K562 (cell line): ENCODE measurements around the gene ITGB6. TPM values are rescaled to one million over a fixed set of nuclear protein-coding genes. Genes with fewer than 3 reads are reported as not detected.

Experiments
- ATAC-seq: fragments of 200-7000 bp; cut with Tn5 transposase; 3 replicates; pipeline ENCODE4 v1.9.1; 2020; ENCODE audit warnings: moderate library complexity
- BruUV-seq: library from RNA; stranded (reverse); fragments of 400-500 nt; replicated peaks from 2 replicates; lab custom pipeline; 2021; lab: Mats Ljungman, UMichigan
- CTCF ChIA-PET: fragments of 300-600 bp; formaldehyde crosslinking; extraction: SDS; loops from one replicate; lab custom pipeline; 2021; ENCODE audit warnings: low intra/inter-chr PET ratio; lab: Yijun Ruan, JAX
- POLR2A ChIA-PET: fragments of 300-600, 350-650 bp; sonication (Branson Sonifier 250); formaldehyde crosslinking; extraction: SDS; loops from one replicate; lab custom pipeline; 2021; ENCODE audit warnings: antibody characterized with exemption, inconsistent platforms; lab: Yijun Ruan, JAX
- DNase-seq, 4 experiments: peaks; one replicate each; pipeline versions ENCODE4 v3.0.0 to v3.0.0-alpha.2; 2011 to 2018; ENCODE audit warnings: low spot score in 3 of 4, mixed read lengths in 3 of 4; ENCODE audit errors: extremely low read depth in 1 of 4
- FAIRE-seq: peaks from 2 replicates; lab custom pipeline; 2011; peaks lifted over from hg19 to GRCh38; lab: Jason Lieb, UNC
- H2AFZ ChIP-seq: 2 replicates; pipeline ENCODE4 v1.6.0; 2011; ENCODE audit warnings: low read depth, low read length, control low read depth, inconsistent platforms
- H3K27ac ChIP-seq: fragments of 200-600 bp; 3 replicates; pipeline ENCODE4 v1.8.0; 2011; ENCODE audit warnings: low read depth, mild to moderate bottlenecking, control low read depth, inconsistent platforms, low read length, moderate library complexity, mixed read lengths; ENCODE audit errors: extremely low read depth
- H3K27me3 ChIP-seq, 2 experiments: fragments of 300-600 bp in 1 of 2; 2 replicates in 1 of 2; 3 replicates in 1 of 2; pipeline versions ENCODE4 v1.6.0 to v1.8.0; 2011; ENCODE audit warnings: inconsistent platforms in 2 of 2, low read length in 2 of 2, mild to moderate bottlenecking in 1 of 2, mixed read lengths in 1 of 2, moderate library complexity in 1 of 2; ENCODE audit not compliant: control insufficient read depth in 2 of 2, insufficient read depth in 2 of 2
- H3K36me3 ChIP-seq: fragments of 300-600 bp; 3 replicates; pipeline ENCODE4 v1.8.0; 2011; ENCODE audit warnings: mild to moderate bottlenecking, low read length, inconsistent platforms; ENCODE audit not compliant: control insufficient read depth, insufficient read depth
- H3K4me1 ChIP-seq, 2 experiments: fragments of 200-600 bp in 1 of 2; replicated peaks in 1 of 2; 2 replicates in 1 of 2; 3 replicates in 1 of 2; pipeline versions ENCODE4 v1.5.1 to v1.8.0; 2011; ENCODE audit warnings: inconsistent platforms in 2 of 2, low read length in 2 of 2, mild to moderate bottlenecking in 1 of 2, mixed read lengths in 1 of 2, moderate library complexity in 1 of 2; ENCODE audit not compliant: control insufficient read depth in 2 of 2, insufficient read depth in 2 of 2
- H3K4me2 ChIP-seq: 2 replicates; pipeline ENCODE4 v1.6.1; 2011; ENCODE audit warnings: low read length, control low read depth, inconsistent platforms, mixed read lengths; ENCODE audit not compliant: insufficient read depth
- H3K4me3 ChIP-seq: fragments of 200-600 bp; sonication (generic), shearing (Covaris generic); 2 replicates; pipeline ENCODE4 v1.5.1; 2016; ENCODE audit warnings: control low read depth, inconsistent platforms
- H3K79me2 ChIP-seq: fragments of 200-600 bp; 3 replicates; pipeline ENCODE4 v1.8.0; 2011; ENCODE audit warnings: low read length, inconsistent platforms; ENCODE audit not compliant: control insufficient read depth, insufficient read depth
- H3K9ac ChIP-seq, 2 experiments: 2 replicates each; pipeline versions ENCODE4 v1.6.0 to v1.6.1; 2011; ENCODE audit warnings: low read depth in 2 of 2, low read length in 2 of 2, control low read depth in 1 of 2, inconsistent platforms in 1 of 2, mild to moderate bottlenecking in 1 of 2, mixed read lengths in 1 of 2; ENCODE audit not compliant: insufficient read depth in 1 of 2
- H3K9me1 ChIP-seq: one replicate; pipeline ENCODE4 v1.6.0; 2011; ENCODE audit warnings: inconsistent platforms, mild to moderate bottlenecking, low read length, moderate library complexity; ENCODE audit not compliant: control insufficient read depth, insufficient read depth
- H3K9me3 ChIP-seq: replicated peaks from 2 replicates; pipeline ENCODE4 v1.5.1; 2011; ENCODE audit warnings: low read depth, low read length, inconsistent platforms; ENCODE audit not compliant: control insufficient read depth, insufficient read depth
- H4K20me1 ChIP-seq: replicated peaks from 2 replicates; pipeline ENCODE4 v1.6.1; 2011; ENCODE audit warnings: low read length, inconsistent platforms, mixed read lengths; ENCODE audit not compliant: control insufficient read depth, insufficient read depth
- ARNT ChIP-seq, 2 experiments: fragments of 450-650 bp; IDR thresholded peaks; 2 replicates each; pipeline ENCODE4 v1.6.1; 2016; ENCODE audit warnings: mild to moderate bottlenecking in 1 of 2
- EWSR1 ChIP-seq: fragments of 450-650 bp; IDR thresholded peaks from 2 replicates; pipeline ENCODE4 v1.6.1; 2018; ENCODE audit warnings: borderline replicate concordance, mild to moderate bottlenecking, low read depth, moderate library complexity; ENCODE audit not compliant: partially characterized antibody
- GTF2A2 ChIP-seq: IDR thresholded peaks from 2 replicates; pipeline ENCODE4 v1.6.1; 2016; ENCODE audit warnings: mild to moderate bottlenecking, missing genetic modification characterization, missing compliant biosample characterization
- KLF10 ChIP-seq: fragments of 250-450 bp; sonication (Bioruptor Pico); IDR thresholded peaks from 2 replicates; pipeline ENCODE4 v1.6.1; 2021; ENCODE audit warnings: matching md5 sums
- MYBL2 ChIP-seq, 2 experiments: fragments of 450-650 bp in 1 of 2; sonication (generic) in 1 of 2; formaldehyde crosslinking in 1 of 2; IDR thresholded peaks; 2 replicates each; pipeline versions ENCODE4 v1.6.1 to v1.8.1; 2017 to 2022; ENCODE audit warnings: borderline replicate concordance in 1 of 2, inconsistent platforms in 1 of 2, low read depth in 1 of 2, mild to moderate bottlenecking in 1 of 2, missing genetic modification reagents in 1 of 2, moderate library complexity in 1 of 2
- RUNX1 ChIP-seq: sonication (generic); IDR thresholded peaks from 2 replicates; pipeline ENCODE4 v1.6.1; 2016; ENCODE audit warnings: antibody characterized with exemption, low read depth
- TRIM28 ChIP-seq: fragments of 450-650 bp; IDR thresholded peaks from 2 replicates; pipeline ENCODE4 v1.6.1; 2017
- ZFP36 ChIP-seq: fragments of 150-350 bp; IDR thresholded peaks from 2 replicates; pipeline ENCODE4 v1.6.1; 2018; ENCODE audit warnings: low read length, low read depth; ENCODE audit not compliant: partially characterized antibody
- ZNF384 ChIP-seq: IDR thresholded peaks from 2 replicates; pipeline ENCODE4 v1.6.1; 2012; ENCODE audit warnings: low read depth, low read length, improper control_type of control experiment
- in situ Hi-C: fragments of 300-500 bp; cut with MboI; formaldehyde crosslinking; loops from 4 replicates; pipeline ENCODE4 v1.15.0; 2018; ENCODE audit warnings: inconsistent platforms, mixed read lengths
- intact Hi-C: fragments of 100-400 bp; cut with micrococcal nuclease; formaldehyde crosslinking; loops from 2 replicates; pipeline ENCODE4 v1.14.2; 2022
- polyA plus RNA-seq, 8 experiments: library from polyadenylated mRNA; depleted of rRNA in 4 of 8; stranded (reverse) in 5 of 8; unstranded in 3 of 8; fragments of >200 nt; fragmentation: Nextera tagmentation in 2 of 8; fragmentation: Illumina TruSeq in 1 of 8; extraction: Ambion mirVana in 2 of 8; extraction: Trizol in 1 of 8; gene quantifications; 2 replicates each; pipeline versions ENCODE4 v1.2.1 to v1.2.3, GENCODE V29; 2011 to 2014; ENCODE audit warnings: inconsistent platforms in 1 of 8, missing spikeins in 1 of 8
- total RNA-seq, 7 experiments: library from RNA; depleted of rRNA in 6 of 7; stranded (reverse); fragments of >200 nt in 6 of 7; fragmentation: Illumina TruSeq in 2 of 7; extraction: Trizol in 2 of 7; gene quantifications; 2 replicates each; pipeline versions ENCODE4 v1.2.1 to v1.2.3, GENCODE V29; 2011 to 2021; ENCODE audit warnings: low replicate concordance in 1 of 7
- TF ChIP-seq, protein P1 (sequence below): fragments of 250-450 bp; sonication (Bioruptor Pico); IDR thresholded peaks from 2 replicates; pipeline ENCODE4 v1.5.0; 2022; ENCODE audit warnings: mild to moderate bottlenecking

Gene ITGB6
- total and polyA plus RNA-seq, 9 of the 15 experiments (the other 6 are each of a cell fraction or from before 2014, with no cell fraction given), result 0.18 TPM; not detected in 8

DNA sequence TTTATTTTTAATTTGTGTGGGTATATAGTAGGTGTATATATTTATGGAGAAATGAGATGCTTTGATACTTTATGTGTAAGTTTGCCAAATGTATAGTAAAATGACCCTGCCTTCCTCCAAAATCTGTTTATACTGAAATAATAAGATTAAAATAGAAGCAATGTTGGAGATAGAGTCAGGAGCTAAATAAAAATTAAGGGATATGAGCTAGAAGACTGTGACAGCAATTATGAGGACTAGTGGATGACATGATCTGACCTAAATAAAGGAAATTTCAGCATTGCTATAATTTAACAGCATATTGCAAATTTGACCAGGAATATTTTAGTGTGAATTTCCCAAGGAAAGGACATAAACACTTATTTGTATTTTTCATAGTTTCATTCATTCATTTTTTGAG is 60.7 kb downstream of the ITGB6 start:
- in situ Hi-C loops (no loop called here), intact Hi-C loops (no loop called here)
- Histone ChIP-seq H3K27ac (no peak overlapping the region), H4K20me1 (no peaks in the 10 kb centered on the region), H3K36me3 (no peaks in the 10 kb centered on the region), H3K79me2 (no peaks in the 10 kb centered on the region), H3K9me3 (no peaks in the 10 kb centered on the region), H2AFZ (no peak overlapping the region), H3K4me1 (no peaks in the 10 kb centered on the region), H3K27me3 (no peaks in the 10 kb centered on the region), H3K4me3 (no peak overlapping the region), H3K9ac (no peak overlapping the region), H3K4me2 (no peak overlapping the region)
- FAIRE-seq, result no peak
- no peak for ATAC-seq
- DNase-seq, result no peak
- no TSS peak for BruUV-seq
- ChIA-PET POLR2A (no interaction called here), CTCF (no interaction called here)
- TF ChIP-seq MYBL2 (IDR thresholded peaks at IDR 0.05; ENCODE audit: low read depth), result no peak
- no peak for TF ChIP-seq MYBL2 (CRISPR knock-in tag; IDR thresholded peaks at IDR 0.05; ENCODE audit: borderline replicate concordance)
- no peak for TF ChIP-seq TRIM28
- TF ChIP-seq EWSR1, result no peak
- no peak for TF ChIP-seq ZFP36
- TF ChIP-seq ARNT (IDR thresholded peaks at IDR 0.05), result no peak
- TF ChIP-seq ZNF384, result no peak
- TF ChIP-seq KLF10 (CRISPR knock-in tag), result no peak
- TF ChIP-seq, protein P1, sequence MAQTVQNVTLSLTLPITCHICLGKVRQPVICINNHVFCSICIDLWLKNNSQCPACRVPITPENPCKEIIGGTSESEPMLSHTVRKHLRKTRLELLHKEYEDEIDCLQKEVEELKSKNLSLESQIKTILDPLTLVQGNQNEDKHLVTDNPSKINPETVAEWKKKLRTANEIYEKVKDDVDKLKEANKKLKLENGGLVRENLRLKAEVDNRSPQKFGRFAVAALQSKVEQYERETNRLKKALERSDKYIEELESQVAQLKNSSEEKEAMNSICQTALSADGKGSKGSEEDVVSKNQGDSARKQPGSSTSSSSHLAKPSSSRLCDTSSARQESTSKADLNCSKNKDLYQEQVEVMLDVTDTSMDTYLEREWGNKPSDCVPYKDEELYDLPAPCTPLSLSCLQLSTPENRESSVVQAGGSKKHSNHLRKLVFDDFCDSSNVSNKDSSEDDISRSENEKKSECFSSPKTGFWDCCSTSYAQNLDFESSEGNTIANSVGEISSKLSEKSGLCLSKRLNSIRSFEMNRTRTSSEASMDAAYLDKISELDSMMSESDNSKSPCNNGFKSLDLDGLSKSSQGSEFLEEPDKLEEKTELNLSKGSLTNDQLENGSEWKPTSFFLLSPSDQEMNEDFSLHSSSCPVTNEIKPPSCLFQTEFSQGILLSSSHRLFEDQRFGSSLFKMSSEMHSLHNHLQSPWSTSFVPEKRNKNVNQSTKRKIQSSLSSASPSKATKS, result no peak
- no peak for TF ChIP-seq GTF2A2 (tag)
- TF ChIP-seq RUNX1, result no peak
- TF ChIP-seq, all 486 proteins: peak for 0
- H3K9me1 ChIP-seq, result no peaks in the 10 kb centered on the region
